CD4-positive, CD25-positive, alpha-beta regulatory T cell (primary cell): ENCODE data around the gene GAL3ST1. TPM values are rescaled to one million over a fixed set of nuclear protein-coding genes. Genes with fewer than 3 reads are reported as not detected.

Source experiments
- ATAC-seq, 2 donors: fragments of 150-1000 bp; cut with Tn5 transposase; one replicate each; pipeline ENCODE4 v1.10.0; 2021; ENCODE audit warnings: low read depth in 2 of 2, moderate number of reproducible peaks in 2 of 2, moderate library complexity in 1 of 2
- DNase-seq, 3 donors: peaks; one replicate each; pipeline versions ENCODE4 v3.0.0 to v3.0.0-alpha.2; 2012 to 2022; ENCODE audit warnings: mixed read lengths in 1 of 3
- H3K27ac ChIP-seq: one replicate; pipeline ENCODE4 v1.7.0; 2013; ENCODE audit warnings: mild to moderate bottlenecking, low read length; ENCODE audit not compliant: insufficient read depth, poor library complexity, severe bottlenecking
- H3K27me3 ChIP-seq: one replicate; pipeline ENCODE4 v1.7.0; 2013; ENCODE audit warnings: low read length; ENCODE audit not compliant: control insufficient read depth, insufficient read depth
- H3K36me3 ChIP-seq: one replicate; pipeline ENCODE4 v1.7.0; 2013; ENCODE audit warnings: mild to moderate bottlenecking, low read length, moderate library complexity; ENCODE audit not compliant: control insufficient read depth, insufficient read depth
- H3K4me1 ChIP-seq: 2 replicates; pipeline ENCODE4 v1.7.0; 2013; ENCODE audit warnings: mild to moderate bottlenecking, low read length; ENCODE audit not compliant: insufficient read depth, control insufficient read depth, poor library complexity, severe bottlenecking
- H3K4me3 ChIP-seq: one replicate; pipeline ENCODE4 v1.7.0; 2013; ENCODE audit warnings: low read depth, mild to moderate bottlenecking, low read length, moderate library complexity
- H3K9me3 ChIP-seq, 2 experiments: 1 replicate in 1 of 2; 2 replicates in 1 of 2; pipeline ENCODE4 v1.7.0; 2013; ENCODE audit warnings: low read length in 2 of 2, mild to moderate bottlenecking in 1 of 2, moderate library complexity in 1 of 2; ENCODE audit not compliant: control insufficient read depth in 2 of 2
- H3K27ac Mint-ChIP-seq, 3 donors: one replicate each; pipeline ENCODE4 v1.8.0; 2020 to 2022; ENCODE audit warnings: mild to moderate bottlenecking in 3 of 3, mixed read lengths in 3 of 3, moderate library complexity in 2 of 3
- H3K27me3 Mint-ChIP-seq: one replicate; pipeline ENCODE4 v1.8.0; 2022; ENCODE audit warnings: mild to moderate bottlenecking, mixed read lengths
- H3K36me3 Mint-ChIP-seq: one replicate; pipeline ENCODE4 v1.8.0; 2020; ENCODE audit warnings: mixed read lengths
- H3K4me1 Mint-ChIP-seq, 4 donors: one replicate each; pipeline ENCODE4 v1.8.0; 2020 to 2022; ENCODE audit warnings: mixed read lengths in 4 of 4, mild to moderate bottlenecking in 1 of 4
- H3K4me3 Mint-ChIP-seq, 4 donors: one replicate each; pipeline ENCODE4 v1.8.0; 2020 to 2022; ENCODE audit warnings: mild to moderate bottlenecking in 4 of 4, mixed read lengths in 4 of 4, moderate library complexity in 3 of 4
- H3K9me3 Mint-ChIP-seq, 7 donors: one replicate each; pipeline ENCODE4 v1.8.0; 2020 to 2022; ENCODE audit warnings: mixed read lengths in 7 of 7, mild to moderate bottlenecking in 3 of 7, moderate library complexity in 2 of 7
- polyA plus RNA-seq, 4 donors: library from polyadenylated mRNA; unstranded; fragments of 300-500 nt; fragmentation: Illumina TruSeq; gene quantifications; one replicate each; pipeline ENCODE4 v1.2.3, GENCODE V29; 2021
- total RNA-seq: library from RNA; stranded (reverse); gene quantifications from one replicate; pipeline ENCODE4 v1.2.3, GENCODE V29; 2022

GAL3ST1 gene
- total and polyA plus RNA-seq, 5 donors from 2014 or later = 0.44 to 0.49 TPM; not detected in 3

GRCh38 chr22:30611197-30611596 is 36.7 kb upstream of the GAL3ST1 start:
- Histone ChIP-seq H3K4me1 (peaks cover 14% of the 10 kb centered on the region), H3K36me3 (no peaks in the 10 kb centered on the region), H3K4me3 (no peak overlapping the region), H3K27me3 (no peaks in the 10 kb centered on the region), H3K27ac (no peak overlapping the region), H3K9me3 (no peaks in the 10 kb centered on the region)
- Mint-ChIP-seq H3K27ac (peak overlapping the region in 1 of 3 donors; percentile 34), H3K9me3 (peaks cover 0 to 1% (median 0%) of the 10 kb centered on the region in 7 donors), H3K4me1 (peaks cover 0 to 20% (median 11%) of the 10 kb centered on the region in 4 donors), H3K27me3 (peaks cover 16% of the 10 kb centered on the region), H3K36me3 (peaks cover 4% of the 10 kb centered on the region), H3K4me3 (no peak overlapping the region)
- DNase-seq (no peak), ATAC-seq (no peak)

- Histone ChIP-seq H3K36me3 (no peaks in the 10 kb centered on the region), H3K27ac (no peak overlapping the region), H3K4me1 (peaks cover 20% of the 10 kb centered on the region), H3K9me3 (no peaks in the 10 kb centered on the region), H3K4me3 (no peak overlapping the region), H3K27me3 (no peaks in the 10 kb centered on the region)
- peaks cover 0 to 29% (median 14%) of the 10 kb centered on the region in 4 donors for H3K4me1 Mint-ChIP-seq
- H3K9me3 Mint-ChIP-seq = peaks cover 0 to 1% (median 0%) of the 10 kb centered on the region in 7 donors
- H3K27me3 Mint-ChIP-seq = peaks cover 16% of the 10 kb centered on the region
- ATAC-seq (no peak), DNase-seq (no peak)
- peak overlapping the region in 1 of 3 donors; percentile 26 for H3K27ac Mint-ChIP-seq
- H3K36me3 Mint-ChIP-seq = peaks cover 4% of the 10 kb centered on the region
- H3K4me3 Mint-ChIP-seq = no peak overlapping the region
Measured at GRCh38 chr22:30610299-30610698, 35.8 kb upstream of the GAL3ST1 start.

GRCh38 chr22:30609260-30610185 is 35.1 kb upstream of the GAL3ST1 start:
- ATAC-seq = no peak
- peaks cover 16% of the 10 kb centered on the region for H3K27me3 Mint-ChIP-seq

GRCh38 chr22:30607939-30608338 is 33.5 kb upstream of the GAL3ST1 start:
- no peak overlapping the region for H3K27ac ChIP-seq
- H3K4me1 Mint-ChIP-seq = peaks cover 0 to 31% (median 14%) of the 10 kb centered on the region in 4 donors
- H3K27ac Mint-ChIP-seq = peak overlapping the region in 1 of 3 donors; percentile 56
- H3K4me1 ChIP-seq = peaks cover 20% of the 10 kb centered on the region
- no peak for ATAC-seq
- H3K9me3 ChIP-seq = no peaks in the 10 kb centered on the region
- no peaks in the 10 kb centered on the region for H3K27me3 ChIP-seq
- no peak overlapping the region for H3K4me3 Mint-ChIP-seq
- no peak overlapping the region for H3K4me3 ChIP-seq
- no peaks in the 10 kb centered on the region for H3K9me3 Mint-ChIP-seq
- no peaks in the 10 kb centered on the region for H3K36me3 Mint-ChIP-seq
- no peak for DNase-seq
- no peaks in the 10 kb centered on the region for H3K36me3 ChIP-seq
- H3K27me3 Mint-ChIP-seq = peaks cover 16% of the 10 kb centered on the region

More at GRCh38 chr22:30609260-30610185, 35.1 kb upstream of the GAL3ST1 start:
- no peak overlapping the region for H3K27ac ChIP-seq
- no peaks in the 10 kb centered on the region for H3K36me3 ChIP-seq
- H3K4me1 ChIP-seq = peaks cover 20% of the 10 kb centered on the region
- H3K4me3 Mint-ChIP-seq = peak overlapping the region in 1 of 4 donors; percentile 26
- H3K4me3 ChIP-seq = no peak overlapping the region
- no peaks in the 10 kb centered on the region for H3K9me3 ChIP-seq
- peak in 1 of 3 donors; percentile 41 for DNase-seq
- peak overlapping the region in 1 of 3 donors; percentile 29 for H3K27ac Mint-ChIP-seq
- peaks cover 0 to 31% (median 14%) of the 10 kb centered on the region in 4 donors for H3K4me1 Mint-ChIP-seq
- H3K27me3 ChIP-seq = no peaks in the 10 kb centered on the region
- peaks cover 4% of the 10 kb centered on the region for H3K36me3 Mint-ChIP-seq
- no peaks in the 10 kb centered on the region for H3K9me3 Mint-ChIP-seq

- H3K36me3 Mint-ChIP-seq = no peaks in the 10 kb centered on the region
- ATAC-seq (no peak), DNase-seq (no peak)
- Histone ChIP-seq H3K9me3 (no peaks in the 10 kb centered on the region), H3K4me1 (peaks cover 20% of the 10 kb centered on the region), H3K27ac (no peak overlapping the region), H3K27me3 (no peaks in the 10 kb centered on the region), H3K4me3 (peak overlapping the region; percentile 68), H3K36me3 (no peaks in the 10 kb centered on the region)
- H3K27ac Mint-ChIP-seq = peak overlapping the region in 2 of 3 donors; percentile 56 to 79
- H3K9me3 Mint-ChIP-seq = no peaks in the 10 kb centered on the region
- peaks cover 16% of the 10 kb centered on the region for H3K27me3 Mint-ChIP-seq
- H3K4me1 Mint-ChIP-seq = peaks cover 0 to 31% (median 14%) of the 10 kb centered on the region in 4 donors
- H3K4me3 Mint-ChIP-seq = peak overlapping the region; percentile 77 to 93 (median 87)
Measured at GRCh38 chr22:30607300-30607930, 33.0 kb upstream of the GAL3ST1 start.

GRCh38 chr22:30606455-30607299 is 32.2 kb upstream of the GAL3ST1 start, which contains the start of gene TCN2:
TCN2 (plus strand) TSS chr22:30607174; CDS start chr22:30607332, 158 bp downstream.
- Mint-ChIP-seq H3K4me3 (peak within 1 kb of the TSS; percentile 77 to 93 (median 87)), H3K9me3 (no peaks in the 10 kb centered on the region), H3K4me1 (peaks cover 0 to 31% (median 15%) of the 10 kb centered on the region in 4 donors), H3K36me3 (no peaks in the 10 kb centered on the region), H3K27ac (peak within 1 kb of the TSS; percentile 58 to 79 (median 74)), H3K27me3 (peaks cover 21% of the 10 kb centered on the region)
- Histone ChIP-seq H3K4me3 (peak within 1 kb of the TSS; percentile 68), H3K27me3 (no peaks in the 10 kb centered on the region), H3K36me3 (no peaks in the 10 kb centered on the region), H3K9me3 (no peaks in the 10 kb centered on the region), H3K27ac (no peak within 1 kb of the TSS), H3K4me1 (peaks cover 20% of the 10 kb centered on the region)
- ATAC-seq (peak; percentile 55 to 69), DNase-seq (peak in 2 of 3 donors; percentile 14 to 62)
